ENCODE measurements around the gene TNFRSF12A. TPM values are rescaled to one million over a fixed set of nuclear protein-coding genes. Genes with fewer than 3 reads are reported as not detected.

The TNFRSF12A gene
- 36.5 and 66.0 TPM in 2 replicates for total RNA-seq (2016; rRNA removed; fragmentation: Illumina TruSeq; extraction: Trizol)
- 43.4 and 53.1 TPM in 2 replicates for total RNA-seq (2016; cell fraction: cytosol; rRNA removed; fragmentation: Illumina TruSeq; extraction: Trizol; ENCODE audit: low read depth)
- total RNA-seq (2016; cell fraction: insoluble cytoplasmic fraction; rRNA removed; fragmentation: Illumina TruSeq; extraction: Trizol) = 26.5 and 67.0 TPM in 2 replicates
- 51.6 and 58.5 TPM in 2 replicates for total RNA-seq (2016; cell fraction: membrane; rRNA removed; fragmentation: Illumina TruSeq; extraction: Trizol)
- total RNA-seq (2016; cell fraction: nucleus; rRNA removed; fragmentation: Illumina TruSeq; extraction: Trizol) = 52.1 and 57.5 TPM in 2 replicates
- 61.9 and 118 TPM in 2 replicates for polyA plus RNA-seq (2011; rRNA removed)
- 90.0 and 93.7 TPM in 2 replicates for polyA plus RNA-seq (2011; cell fraction: cytosol; rRNA removed)
- polyA plus RNA-seq (2011; cell fraction: nucleus; rRNA removed) = 113 and 117 TPM in 2 replicates
- polyA plus RNA-seq (2012) = 29.4 and 57.4 TPM in 2 replicates
- polyA plus RNA-seq (2016; cell fraction: cytosol; fragmentation: Illumina TruSeq; extraction: Trizol; ENCODE audit: low read depth) = 34.4 and 45.6 TPM in 2 replicates
- 26.8 and 28.0 TPM in 2 replicates for polyA plus RNA-seq (2016; cell fraction: insoluble cytoplasmic fraction; fragmentation: Illumina TruSeq; extraction: Trizol; ENCODE audit: low read depth)
- polyA plus RNA-seq (2016; cell fraction: membrane; fragmentation: Illumina TruSeq; extraction: Trizol; ENCODE audit: low read depth) = 37.1 and 41.1 TPM in 2 replicates
- polyA plus RNA-seq (2016; cell fraction: nucleus; fragmentation: Illumina TruSeq; extraction: Trizol; ENCODE audit: insufficient read depth, low read depth) = 92.9 and 105 TPM in 2 replicates
- 39.1 and 63.9 TPM in 2 replicates for polyA minus RNA-seq (2011; rRNA and poly(A)+ RNA removed; ENCODE audit: low replicate concordance)
- 56.5 and 59.2 TPM in 2 replicates for polyA minus RNA-seq (2011; cell fraction: cytosol; rRNA and poly(A)+ RNA removed)
- 30.4 and 33.3 TPM in 2 replicates for polyA minus RNA-seq (2011; cell fraction: nucleus; rRNA and poly(A)+ RNA removed)
- Bru-seq, nascent RNA = percentile 91 among the genes with signal in this experiment
- percentile 96 among the genes with signal in this experiment for BruChase-seq, experiment 1, labeled RNA remaining after a 6-hour chase
- BruChase-seq, experiment 2, labeled RNA remaining after a 2-hour chase = percentile 97 among the genes with signal in this experiment
- long read RNA-seq, experiment 1, transcript TNFRSF12A-201 (4 exons, 1,033 nt) = major isoform, 107 of 125 reads
- long read RNA-seq, experiment 1, transcript TNFRSF12A-202 (3 exons, 881 nt) = minor isoform, 10 of 125 reads
- long read RNA-seq, experiment 1, partial matches to known transcripts = 1 of 125 reads
- long read RNA-seq, experiment 1, other reads (novel, unspliced or antisense) = 4 of 125 reads
- long read RNA-seq, experiment 2, transcript TNFRSF12A-203 (3 exons, 1,678 nt) = minor isoform, 11 of 527 reads
- long read RNA-seq, experiment 2, transcript TNFRSF12A-201 (4 exons, 1,033 nt) = major isoform, 371 of 527 reads
- long read RNA-seq, experiment 2, transcript TNFRSF12A-202 (3 exons, 881 nt) = minor isoform, 46 of 527 reads
- long read RNA-seq, experiment 2, partial matches to known transcripts = 19 of 527 reads
- long read RNA-seq, experiment 2, other reads (novel, unspliced or antisense) = 76 of 527 reads

- ChIA-PET CTCF (ENCODE audit: low intra/inter-chr PET ratio, low total read pairs) (interaction anchor here (0.8 to 0.9 kb wide), 2 partner anchors 14 to 17 kb away, joined by 3 to 4 read pairs; no protein-coding TSS in a partner anchor), POLR2A (interaction anchor here (0.9 to 18.8 kb wide), 19 partner anchors 8 to 865 kb away, joined by 3 to 750 read pairs (median 6); partner anchors contain the start of genes CLDN9, IL32, PAQR4 and PKMYT1)
- Histone ChIP-seq H3K4me3 (replicated peaks in 1 of 3; ENCODE audit: insufficient read depth in 1 of 3, low read depth in 2 of 3, low read length in 3 of 3) (peak within 1 kb of the TSS; percentile 65 to 93 (median 76)), H3K9ac (ENCODE audit: insufficient read depth, low read depth, low read length) (peak within 1 kb of the TSS; percentile 99), H2AFZ (ENCODE audit: low read length) (no peak within 1 kb of the TSS), H3K4me2 (ENCODE audit: low read depth, low read length) (peak within 1 kb of the TSS; percentile 85), H4K20me1 (ENCODE audit: insufficient read depth, low read length) (peaks cover 26% of the 10 kb centered on the region; the same call in 1 of the 2 replicates), H3K9me3 (ENCODE audit: low read length) (no peaks in the 10 kb centered on the region), H3K79me2 (ENCODE audit: insufficient read depth, low read length) (peaks cover 5% of the 10 kb centered on the region), H3K27ac (ENCODE audit: extremely low read length, insufficient read depth, low read length) (peak within 1 kb of the TSS; percentile 93), H3K36me3 (replicated peaks in 1 of 2; ENCODE audit: control insufficient read depth in 1 of 2, insufficient read depth in 2 of 2, low read length in 2 of 2) (peaks cover under 1% of the 10 kb centered on the region in 2 experiments; a peak in 4 of 5 replicates), H3K27me3 (ENCODE audit: control insufficient read depth in 1 of 2, insufficient read depth in 2 of 2, low read length in 2 of 2) (no peaks in the 10 kb centered on the region; a peak in 2 of 5 replicates), H3K4me1 (ENCODE audit: insufficient read depth, low read length) (peaks cover 70% of the 10 kb centered on the region)
- no TSS peak for BruUV-seq (replicated peaks)
- in situ Hi-C loops (cut with HindIII; ENCODE audit: extremely low pct_ligation_motif_present, low pct_unique_long_range_greater_than_20kb) (no loop called here), intact Hi-C loops (cut with micrococcal nuclease; ENCODE audit: unreplicated experiment) (no loop called here)
- ATAC-seq = peak; percentile 23
- 0% methylated on average over 5 of the region's 49 CpGs for WGBS (ENCODE audit: low lambda C conversion rate)
- FAIRE-seq = no peak
- DNase-seq (ENCODE audit: low spot score) = peak; percentile 66
- TF ChIP-seq REL (CRISPR knock-in tag; conservative IDR thresholded peaks at IDR 0.05) (0 out of 2 replicates have a peak, but pooled peaks have one; percentile 30), ZBTB14 (CRISPR knock-in tag; IDR thresholded peaks at IDR 0.05) (no peak), SP2 (CRISPR knock-in tag; IDR thresholded peaks at IDR 0.05) (no peak; the same call in 1 of the 2 replicates), ZNF883 (CRISPR knock-in tag; IDR thresholded peaks at IDR 0.05; ENCODE audit: not compliant biosample characterization) (peak; percentile 53), SKI (IDR thresholded peaks at IDR 0.05; ENCODE audit: partially characterized antibody) (peak; percentile 64), ZNF678 (CRISPR knock-in tag; IDR thresholded peaks at IDR 0.05) (no peak), GTF2F1 (IDR thresholded peaks at IDR 0.05; ENCODE audit: low read length) (no peak), CSRNP1 (CRISPR knock-in tag; IDR thresholded peaks at IDR 0.05) (no peak), HOXA9 (CRISPR knock-in tag; IDR thresholded peaks at IDR 0.05; ENCODE audit: borderline replicate concordance) (no peak), ZNF598 (CRISPR knock-in tag; IDR thresholded peaks at IDR 0.05; ENCODE audit: borderline replicate concordance) (no peak), SAFB2 (CRISPR knock-in tag; IDR thresholded peaks at IDR 0.05; ENCODE audit: borderline replicate concordance, low read depth) (0 out of 2 replicates have a peak, but pooled peaks have one; percentile 0), MLX (CRISPR knock-in tag; IDR thresholded peaks at IDR 0.05) (no peak)
- TF ChIP-seq, protein P1, sequence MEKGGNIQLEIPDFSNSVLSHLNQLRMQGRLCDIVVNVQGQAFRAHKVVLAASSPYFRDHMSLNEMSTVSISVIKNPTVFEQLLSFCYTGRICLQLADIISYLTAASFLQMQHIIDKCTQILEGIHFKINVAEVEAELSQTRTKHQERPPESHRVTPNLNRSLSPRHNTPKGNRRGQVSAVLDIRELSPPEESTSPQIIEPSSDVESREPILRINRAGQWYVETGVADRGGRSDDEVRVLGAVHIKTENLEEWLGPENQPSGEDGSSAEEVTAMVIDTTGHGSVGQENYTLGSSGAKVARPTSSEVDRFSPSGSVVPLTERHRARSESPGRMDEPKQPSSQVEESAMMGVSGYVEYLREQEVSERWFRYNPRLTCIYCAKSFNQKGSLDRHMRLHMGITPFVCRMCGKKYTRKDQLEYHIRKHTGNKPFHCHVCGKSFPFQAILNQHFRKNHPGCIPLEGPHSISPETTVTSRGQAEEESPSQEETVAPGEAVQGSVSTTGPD (CRISPR knock-in tag; IDR thresholded peaks at IDR 0.05) = no peak
Measured at GRCh38 chr16:3020247-3020603, at the start of gene TNFRSF12A. Gene TNFRSF12A, plus strand, starts transcription at chr16:3020368. Its CDS starts 30 bp downstream, at chr16:3020398.

Measured in HepG2 (cell line).